ENCODE results near the gene CSNK2A1. TPM values are rescaled to one million over a fixed set of nuclear protein-coding genes. Genes with fewer than 3 reads are reported as not detected.

Gene CSNK2A1
- total RNA-seq, 6 experiments from 2014 or later = 124 to 150 (median 135) TPM

DNA sequence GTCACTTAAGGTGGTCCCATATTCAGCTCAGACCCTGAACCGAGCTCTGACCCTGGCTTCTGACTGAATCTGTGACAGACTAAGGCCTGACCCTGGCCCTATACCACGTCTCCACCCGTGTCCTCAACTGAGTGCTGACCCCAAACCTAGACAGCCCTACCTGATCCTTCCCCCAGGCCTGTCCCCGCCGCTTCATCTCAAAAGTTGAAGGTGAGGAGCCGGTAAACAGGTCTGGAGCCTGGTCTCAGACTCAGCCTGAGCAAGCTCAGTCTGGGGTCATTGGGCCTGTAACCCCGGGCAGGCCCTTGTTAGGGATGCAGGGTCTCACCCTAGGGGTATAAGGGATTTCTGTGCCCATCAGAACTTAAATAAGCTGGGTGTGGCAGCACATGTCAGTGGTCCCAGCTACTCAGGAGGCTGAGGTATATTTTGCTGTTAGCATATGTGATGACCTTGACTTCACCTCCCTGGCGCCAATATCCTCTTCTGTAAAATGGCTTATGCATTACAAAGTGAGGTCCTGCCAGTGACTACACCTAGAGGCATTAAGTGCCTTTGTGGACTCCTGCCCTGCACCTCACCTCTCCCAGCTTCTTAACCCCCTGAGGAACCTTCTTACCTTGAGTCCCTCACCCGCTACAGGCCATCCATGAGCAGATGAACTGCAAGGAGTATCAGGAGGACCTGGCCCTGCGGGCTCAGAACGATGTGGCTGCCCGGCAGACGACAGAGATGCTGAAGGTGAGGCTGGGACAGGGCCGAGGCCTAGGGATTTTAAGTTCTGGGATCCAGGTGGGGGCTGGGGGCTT, 115.5 kb downstream of the CSNK2A1 start:
- DNase-seq = no peak
- H3K9me3 Mint-ChIP-seq = no peaks in the 10 kb centered on the region
- H3K27me3 Mint-ChIP-seq (ENCODE audit: insufficient read depth) = peaks cover 3% of the 10 kb centered on the region; the same call in 1 of the 2 replicates
- peaks cover 23% of the 10 kb centered on the region for H3K36me3 Mint-ChIP-seq (ENCODE audit: low read depth)
- H3K4me1 Mint-ChIP-seq (ENCODE audit: low read depth) = no peaks in the 10 kb centered on the region
- no peak overlapping the region for H3K27ac Mint-ChIP-seq
- TF ChIP-seq, protein P1, sequence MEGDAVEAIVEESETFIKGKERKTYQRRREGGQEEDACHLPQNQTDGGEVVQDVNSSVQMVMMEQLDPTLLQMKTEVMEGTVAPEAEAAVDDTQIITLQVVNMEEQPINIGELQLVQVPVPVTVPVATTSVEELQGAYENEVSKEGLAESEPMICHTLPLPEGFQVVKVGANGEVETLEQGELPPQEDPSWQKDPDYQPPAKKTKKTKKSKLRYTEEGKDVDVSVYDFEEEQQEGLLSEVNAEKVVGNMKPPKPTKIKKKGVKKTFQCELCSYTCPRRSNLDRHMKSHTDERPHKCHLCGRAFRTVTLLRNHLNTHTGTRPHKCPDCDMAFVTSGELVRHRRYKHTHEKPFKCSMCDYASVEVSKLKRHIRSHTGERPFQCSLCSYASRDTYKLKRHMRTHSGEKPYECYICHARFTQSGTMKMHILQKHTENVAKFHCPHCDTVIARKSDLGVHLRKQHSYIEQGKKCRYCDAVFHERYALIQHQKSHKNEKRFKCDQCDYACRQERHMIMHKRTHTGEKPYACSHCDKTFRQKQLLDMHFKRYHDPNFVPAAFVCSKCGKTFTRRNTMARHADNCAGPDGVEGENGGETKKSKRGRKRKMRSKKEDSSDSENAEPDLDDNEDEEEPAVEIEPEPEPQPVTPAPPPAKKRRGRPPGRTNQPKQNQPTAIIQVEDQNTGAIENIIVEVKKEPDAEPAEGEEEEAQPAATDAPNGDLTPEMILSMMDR (IDR thresholded peaks at IDR 0.05) = no peak
- H3K4me3 Mint-ChIP-seq = no peak overlapping the region

GRCh38 chr20:427401-427800, 116.2 kb downstream of the CSNK2A1 start:
- Mint-ChIP-seq H3K9me3 (no peaks in the 10 kb centered on the region), H3K27me3 (ENCODE audit: insufficient read depth) (peaks cover 3% of the 10 kb centered on the region; the same call in 1 of the 2 replicates), H3K36me3 (ENCODE audit: low read depth) (peaks cover 24% of the 10 kb centered on the region), H3K4me3 (no peak overlapping the region), H3K4me1 (ENCODE audit: low read depth) (no peaks in the 10 kb centered on the region), H3K27ac (no peak overlapping the region)
- TF ChIP-seq, protein P1 (IDR thresholded peaks at IDR 0.05) = no peak
- DNase-seq = no peak

- Mint-ChIP-seq H3K4me1 (ENCODE audit: low read depth) (no peaks in the 10 kb centered on the region), H3K9me3 (no peaks in the 10 kb centered on the region), H3K27ac (no peak overlapping the region), H3K4me3 (no peak overlapping the region), H3K27me3 (ENCODE audit: insufficient read depth) (peaks cover 3% of the 10 kb centered on the region; the same call in 1 of the 2 replicates), H3K36me3 (ENCODE audit: low read depth) (peaks cover 30% of the 10 kb centered on the region)
- TF ChIP-seq, protein P1 (IDR thresholded peaks at IDR 0.05) = no peak
- DNase-seq = no peak
Observed at GRCh38 chr20:426566-426965, 117.0 kb downstream of the CSNK2A1 start.

Other genes starting within 250 kb of the CSNK2A1 start
- gene ZCCHC3, start 246.2 kb downstream of the CSNK2A1 start, total RNA-seq (2021; fragmentation: NEBNext Ultra II Directional; extraction: Animal tissue kit (Norgen Biotek cat#: 25700)) = 10 to 100 TPM; 10.9 to 11.7 (median 11.4) TPM
- 10 to 100 TPM; 24.5 to 26.3 (median 25.0) TPM for gene SOX12, start 218.2 kb downstream of the CSNK2A1 start, total RNA-seq (2021; fragmentation: NEBNext Ultra II Directional; extraction: Animal tissue kit (Norgen Biotek cat#: 25700))
- gene NRSN2, start 196.7 kb downstream of the CSNK2A1 start, total RNA-seq (2021; fragmentation: NEBNext Ultra II Directional; extraction: Animal tissue kit (Norgen Biotek cat#: 25700)) = 10 to 100 TPM; 61.1 to 76.6 (median 65.4) TPM
- gene TRIB3, start 163.0 kb downstream of the CSNK2A1 start, total RNA-seq (2021; fragmentation: NEBNext Ultra II Directional; extraction: Animal tissue kit (Norgen Biotek cat#: 25700)) = 10 to 100 TPM in 3 of 6 experiments, 1 to 10 TPM in 3; 8.4 to 11.8 (median 10.1) TPM
- gene RBCK1, start 135.5 kb downstream of the CSNK2A1 start, total RNA-seq (2021; fragmentation: NEBNext Ultra II Directional; extraction: Animal tissue kit (Norgen Biotek cat#: 25700)) = 10 to 100 TPM; 76.4 to 84.1 (median 77.2) TPM
- gene TBC1D20, start 81.3 kb downstream of the CSNK2A1 start, total RNA-seq (2021; fragmentation: NEBNext Ultra II Directional; extraction: Animal tissue kit (Norgen Biotek cat#: 25700)) = 10 to 100 TPM; 36.7 to 47.0 (median 42.1) TPM
- not detected for gene TCF15, start 66.5 kb upstream of the CSNK2A1 start, total RNA-seq (2021; fragmentation: NEBNext Ultra II Directional; extraction: Animal tissue kit (Norgen Biotek cat#: 25700))
- 10 to 100 TPM; 50.0 to 65.4 (median 58.3) TPM for gene SRXN1, start 109.4 kb upstream of the CSNK2A1 start, total RNA-seq (2021; fragmentation: NEBNext Ultra II Directional; extraction: Animal tissue kit (Norgen Biotek cat#: 25700))
- gene SCRT2, start 132.0 kb upstream of the CSNK2A1 start, total RNA-seq (2021; fragmentation: NEBNext Ultra II Directional; extraction: Animal tissue kit (Norgen Biotek cat#: 25700)) = not detected
- under 1 TPM in 2 of 6 experiments, not detected in 4; 0.05 to 0.07 TPM for gene SLC52A3, start 224.7 kb upstream of the CSNK2A1 start, total RNA-seq (2021; fragmentation: NEBNext Ultra II Directional; extraction: Animal tissue kit (Norgen Biotek cat#: 25700))

Measured in HFFc6 (cell line).